ENCODE measurements around the gene UNC5CL.

DNA sequence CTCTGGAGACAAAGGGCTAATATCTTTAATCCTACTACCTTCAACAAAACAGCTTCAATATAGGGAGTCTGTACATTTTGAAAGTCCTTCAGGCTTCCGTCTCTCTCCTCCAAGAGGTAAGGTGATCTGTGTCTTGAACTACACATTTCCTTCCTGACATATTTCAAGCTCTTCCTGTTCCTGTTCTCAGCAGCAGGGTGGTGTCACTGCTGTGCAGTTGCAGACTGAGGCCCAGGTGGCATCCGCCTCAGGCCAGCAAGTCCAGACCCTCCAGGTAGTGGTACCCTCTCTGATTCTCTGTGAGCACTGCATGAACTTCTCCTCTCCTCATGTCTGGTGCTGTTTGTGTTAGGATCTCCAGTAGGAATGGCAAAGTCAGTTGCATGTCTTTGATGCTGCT lies 41.6 kb upstream of the UNC5CL start:
- TF ChIP-seq, protein P1, sequence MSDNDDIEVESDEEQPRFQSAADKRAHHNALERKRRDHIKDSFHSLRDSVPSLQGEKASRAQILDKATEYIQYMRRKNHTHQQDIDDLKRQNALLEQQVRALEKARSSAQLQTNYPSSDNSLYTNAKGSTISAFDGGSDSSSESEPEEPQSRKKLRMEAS (IDR thresholded peaks at IDR 0.05), result no peak
- TF ChIP-seq, protein P2, sequence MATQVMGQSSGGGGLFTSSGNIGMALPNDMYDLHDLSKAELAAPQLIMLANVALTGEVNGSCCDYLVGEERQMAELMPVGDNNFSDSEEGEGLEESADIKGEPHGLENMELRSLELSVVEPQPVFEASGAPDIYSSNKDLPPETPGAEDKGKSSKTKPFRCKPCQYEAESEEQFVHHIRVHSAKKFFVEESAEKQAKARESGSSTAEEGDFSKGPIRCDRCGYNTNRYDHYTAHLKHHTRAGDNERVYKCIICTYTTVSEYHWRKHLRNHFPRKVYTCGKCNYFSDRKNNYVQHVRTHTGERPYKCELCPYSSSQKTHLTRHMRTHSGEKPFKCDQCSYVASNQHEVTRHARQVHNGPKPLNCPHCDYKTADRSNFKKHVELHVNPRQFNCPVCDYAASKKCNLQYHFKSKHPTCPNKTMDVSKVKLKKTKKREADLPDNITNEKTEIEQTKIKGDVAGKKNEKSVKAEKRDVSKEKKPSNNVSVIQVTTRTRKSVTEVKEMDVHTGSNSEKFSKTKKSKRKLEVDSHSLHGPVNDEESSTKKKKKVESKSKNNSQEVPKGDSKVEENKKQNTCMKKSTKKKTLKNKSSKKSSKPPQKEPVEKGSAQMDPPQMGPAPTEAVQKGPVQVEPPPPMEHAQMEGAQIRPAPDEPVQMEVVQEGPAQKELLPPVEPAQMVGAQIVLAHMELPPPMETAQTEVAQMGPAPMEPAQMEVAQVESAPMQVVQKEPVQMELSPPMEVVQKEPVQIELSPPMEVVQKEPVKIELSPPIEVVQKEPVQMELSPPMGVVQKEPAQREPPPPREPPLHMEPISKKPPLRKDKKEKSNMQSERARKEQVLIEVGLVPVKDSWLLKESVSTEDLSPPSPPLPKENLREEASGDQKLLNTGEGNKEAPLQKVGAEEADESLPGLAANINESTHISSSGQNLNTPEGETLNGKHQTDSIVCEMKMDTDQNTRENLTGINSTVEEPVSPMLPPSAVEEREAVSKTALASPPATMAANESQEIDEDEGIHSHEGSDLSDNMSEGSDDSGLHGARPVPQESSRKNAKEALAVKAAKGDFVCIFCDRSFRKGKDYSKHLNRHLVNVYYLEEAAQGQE (IDR thresholded peaks at IDR 0.05; ENCODE audit: low read depth), result no peak
- TF ChIP-seq USF1 (IDR thresholded peaks at IDR 0.05) (no peak), CEBPB (IDR thresholded peaks at IDR 0.05) (no peak), YY1 (IDR thresholded peaks at IDR 0.05; ENCODE audit: low read depth) (no peak), TAF1 (IDR thresholded peaks at IDR 0.05; ENCODE audit: low read depth) (no peak), EP300 (IDR thresholded peaks at IDR 0.05; ENCODE audit: borderline replicate concordance) (no peak), ZBTB7A (IDR thresholded peaks at IDR 0.05; ENCODE audit: low read depth) (no peak), CREB1 (IDR thresholded peaks at IDR 0.05; ENCODE audit: low read depth) (no peak), TCF12 (IDR thresholded peaks at IDR 0.05; ENCODE audit: low read depth) (no peak), EGR1 (IDR thresholded peaks at IDR 0.05) (no peak), RAD21 (IDR thresholded peaks at IDR 0.05; ENCODE audit: low read depth) (no peak), FOXM1 (IDR thresholded peaks at IDR 0.05; ENCODE audit: borderline replicate concordance, low read depth) (no peak)
